ENCODE data around the gene OBSCN. TPM values are rescaled to one million over a fixed set of nuclear protein-coding genes. Genes with fewer than 3 reads are reported as not detected.

Gene OBSCN
- 1.4 and 2.9 TPM in 2 replicates for total RNA-seq

GRCh38 chr1:228207851-228208821 is at the start of gene OBSCN:
OBSCN (plus strand) TSS chr1:228208044; CDS start chr1:228211784, 3,740 bp downstream.

GRCh38 chr1:228165372-228166169 is 42.3 kb upstream of the OBSCN start, which contains the start of gene IBA57:
IBA57 (plus strand) TSS chr1:228165804; CDS start chr1:228165817, 13 bp downstream.

GRCh38 chr1:228416217-228416933 is 208.5 kb downstream of the OBSCN start, which contains the start of gene TRIM17:
TRIM17 (minus strand) TSS chr1:228416861; CDS start chr1:228415072, 1,789 bp downstream.

Other genes starting within 250 kb of the OBSCN start
- gene WNT3A, start 201.0 kb upstream of the OBSCN start, total RNA-seq: not detected in 2 replicates
- gene ARF1, start 125.3 kb upstream of the OBSCN start, total RNA-seq: 258 and 280 TPM in 2 replicates
- 5.5 and 10.7 TPM in 2 replicates for gene C1orf35, start 104.7 kb upstream of the OBSCN start, total RNA-seq
- gene MRPL55, start 98.7 kb upstream of the OBSCN start, total RNA-seq: 35.2 and 51.4 TPM in 2 replicates
- 295 and 463 TPM in 2 replicates for gene GUK1, start 67.8 kb upstream of the OBSCN start, total RNA-seq
- 1.8 and 2.7 TPM in 2 replicates for gene GJC2, start 58.1 kb upstream of the OBSCN start, total RNA-seq
- gene IBA57, start 42.2 kb upstream of the OBSCN start, total RNA-seq: 3.7 and 4.3 TPM in 2 replicates
- gene TRIM11, start 198.8 kb downstream of the OBSCN start, total RNA-seq: 22.0 and 28.5 TPM in 2 replicates
- gene TRIM17, start 208.8 kb downstream of the OBSCN start, total RNA-seq: under 0.01 TPM in 1 of 2 replicates, not detected in the other